ENCODE measurements around the gene HOXC4.
"Not testable (repeated sequence)": the region's sequence is repeated elsewhere in the genome, so short reads cannot be mapped to it uniquely, and the experiment has no call there.

HOXC4 gene

DNA sequence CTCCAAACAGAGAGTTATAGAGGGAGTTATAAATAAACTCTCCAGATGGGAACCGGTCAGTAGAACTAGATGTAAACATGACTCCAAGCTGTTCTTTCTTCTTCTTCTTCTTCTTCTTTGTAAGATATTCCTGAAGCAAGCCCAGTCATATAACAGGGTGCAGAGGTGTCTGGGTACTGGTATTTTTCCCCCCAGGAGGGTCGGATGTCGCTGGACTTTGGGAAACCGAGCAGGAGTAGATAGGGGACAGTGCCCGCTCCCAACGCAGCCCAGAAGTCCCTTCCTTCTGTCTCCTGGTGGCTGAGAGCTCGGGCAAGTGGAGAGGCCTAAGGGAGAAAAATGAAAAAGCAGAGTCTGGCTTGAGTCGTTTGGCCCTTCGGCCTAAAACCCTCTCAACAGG, 25.5 kb downstream of the HOXC4 start:
- intact Hi-C loops (cut with DNase I); DNase-seq: not testable (repeated sequence)

DNA sequence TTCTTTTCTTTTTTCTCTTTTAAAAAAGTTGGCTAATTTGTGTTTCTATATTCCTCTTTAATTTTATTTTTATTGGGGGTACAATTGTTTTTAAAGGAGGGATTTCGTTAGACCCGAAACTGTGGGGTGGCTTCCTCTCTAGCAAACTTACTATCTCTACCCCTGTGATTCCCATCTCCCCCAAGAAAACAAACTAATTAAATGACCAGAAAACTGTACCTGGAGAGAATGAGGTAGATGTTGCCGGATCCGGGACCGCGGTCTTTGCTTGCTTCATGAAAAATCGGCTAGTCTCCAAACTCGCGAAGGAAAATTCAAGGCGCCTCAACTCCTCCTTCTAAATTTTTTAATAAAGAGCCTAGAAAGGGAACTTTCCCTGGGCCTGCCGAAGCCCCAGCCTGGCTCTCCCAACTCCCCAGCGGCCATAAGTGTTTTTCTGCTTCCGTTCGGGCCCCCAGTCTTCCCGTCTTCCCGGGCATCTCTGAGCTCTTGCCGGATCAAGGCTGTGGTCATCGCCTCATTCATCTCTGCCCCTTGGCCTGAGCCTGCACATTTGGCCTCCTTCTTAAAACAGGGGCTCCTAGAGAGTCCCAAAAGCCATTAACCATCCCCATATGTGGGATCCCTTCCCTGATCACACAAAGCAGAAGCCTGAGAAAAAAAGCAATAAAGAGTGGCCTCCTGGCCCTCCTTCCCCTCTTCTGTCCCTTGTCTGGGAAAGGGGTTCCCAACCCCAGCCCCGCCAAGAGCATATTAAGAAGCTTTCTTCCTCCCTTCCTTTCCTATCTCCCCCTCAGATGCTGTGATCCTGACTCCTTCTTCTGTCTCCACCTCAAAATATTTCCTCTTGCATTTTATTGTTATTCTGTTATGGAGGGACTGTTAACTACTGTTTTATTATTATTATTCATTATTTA, 26.6 kb downstream of the HOXC4 start:
- DNase-seq; intact Hi-C loops (cut with DNase I): not testable (repeated sequence)

DNA sequence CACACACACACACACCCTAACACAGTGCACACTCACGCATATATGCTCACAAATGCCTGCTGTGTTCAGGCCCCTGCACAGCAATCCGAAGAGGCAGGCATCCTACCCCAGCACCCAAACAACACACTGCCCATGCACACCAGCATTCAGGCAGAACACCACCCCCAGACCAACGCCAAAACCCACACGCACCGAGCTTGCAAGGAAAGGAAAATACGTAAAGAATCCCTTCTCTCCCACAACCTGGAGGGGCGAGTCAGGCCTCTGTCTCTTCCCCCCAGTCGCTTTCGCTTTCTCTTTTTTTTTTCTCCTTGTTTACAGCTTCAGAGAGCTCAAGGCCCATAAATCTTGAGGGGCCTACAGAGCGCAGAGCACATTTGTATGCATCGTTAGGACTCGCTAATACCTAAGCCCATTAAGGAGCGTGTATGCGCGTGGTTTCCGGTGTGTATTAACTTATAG, 27.4 kb downstream of the HOXC4 start:
- intact Hi-C loops (cut with DNase I); DNase-seq: not testable (repeated sequence)

DNA sequence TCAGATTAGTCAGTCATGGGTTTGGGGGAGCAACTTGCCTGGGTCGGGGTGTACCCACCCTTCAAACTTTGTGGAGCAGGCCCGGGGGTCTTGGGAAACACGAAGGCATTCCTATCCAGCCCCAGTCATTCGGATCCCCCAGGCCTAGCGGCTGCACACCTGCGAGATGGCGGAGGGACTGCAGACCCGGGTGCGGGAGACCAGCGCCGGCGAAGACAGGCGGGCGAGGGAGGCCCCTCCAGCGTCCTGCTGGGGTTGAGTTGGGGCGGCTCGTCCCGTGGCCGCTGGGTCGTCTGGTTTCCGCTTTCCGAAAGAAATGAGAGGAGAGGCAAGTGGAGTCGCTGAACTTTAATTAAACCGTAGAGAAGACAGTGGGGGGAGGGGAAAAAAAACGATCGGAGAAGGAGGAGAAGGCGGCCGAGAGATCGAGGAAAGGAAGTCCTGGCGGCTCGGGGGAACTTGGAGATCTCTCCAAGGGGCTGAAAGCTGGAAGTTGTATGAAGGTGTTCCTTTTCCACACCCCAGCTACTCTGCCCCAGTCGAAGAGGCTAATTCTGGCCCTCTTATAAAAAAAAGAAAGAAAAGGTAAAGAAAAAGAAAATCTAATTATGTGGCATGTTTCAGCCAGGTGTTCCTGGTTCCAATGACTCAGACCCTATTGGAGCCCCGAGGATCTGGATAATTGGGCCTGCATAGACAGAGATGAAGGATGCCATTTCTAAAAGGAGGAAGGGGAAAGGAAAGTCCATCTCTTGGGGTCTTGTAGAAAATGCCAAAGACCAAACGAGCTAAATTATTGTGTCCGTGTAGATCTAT, 28.2 kb downstream of the HOXC4 start:
- DNase-seq; intact Hi-C loops (cut with DNase I): not testable (repeated sequence)

DNA sequence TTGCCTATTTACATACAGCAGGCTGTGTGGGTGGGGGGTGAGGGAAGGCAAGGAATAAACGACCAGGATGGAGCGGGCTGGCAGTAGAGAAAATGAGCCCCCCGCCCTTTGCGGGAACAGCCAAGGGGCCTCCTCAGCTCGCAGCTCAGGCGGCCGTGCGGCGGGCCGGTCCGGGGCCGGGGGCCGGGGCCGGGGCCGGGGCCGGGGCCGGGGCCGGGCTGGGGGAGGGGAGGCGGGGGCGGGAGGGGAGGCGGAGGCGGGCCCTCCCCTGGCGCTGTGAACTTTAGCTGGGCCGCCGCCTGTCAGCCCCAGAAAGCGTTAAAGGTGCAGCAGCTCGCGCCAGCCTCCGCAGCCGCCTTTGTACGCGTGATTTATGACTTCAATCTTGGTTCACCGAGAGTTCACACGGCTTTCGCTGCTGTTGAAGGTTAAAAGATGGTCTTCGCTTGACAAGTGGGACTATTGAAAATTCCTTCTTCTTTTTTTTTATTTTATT, 28.8 kb downstream of the HOXC4 start:
- no peak for DNase-seq
- intact Hi-C loops (cut with DNase I): no loop called here

DNA sequence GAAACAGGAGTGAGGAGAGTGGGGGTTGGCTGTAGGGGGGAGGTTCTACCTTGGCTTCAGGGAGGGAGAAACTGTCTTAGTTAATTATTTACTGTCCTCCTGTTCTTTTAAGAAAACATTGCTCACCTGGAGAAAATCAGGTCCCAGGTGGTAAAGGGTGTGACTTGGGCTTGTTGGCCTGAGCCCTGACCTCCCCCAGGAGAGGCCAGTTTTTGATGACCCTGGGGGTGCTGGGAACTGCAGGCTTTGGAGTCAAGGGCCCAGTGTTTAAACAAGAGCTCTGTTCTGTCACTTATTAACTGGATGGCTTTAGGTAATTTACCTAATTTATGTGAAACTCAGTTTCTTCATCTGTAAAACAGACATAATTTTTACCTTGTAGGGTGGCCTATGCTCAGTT, 34.4 kb downstream of the HOXC4 start:
- DNase-seq; intact Hi-C loops (cut with DNase I): not testable (repeated sequence)

DNA sequence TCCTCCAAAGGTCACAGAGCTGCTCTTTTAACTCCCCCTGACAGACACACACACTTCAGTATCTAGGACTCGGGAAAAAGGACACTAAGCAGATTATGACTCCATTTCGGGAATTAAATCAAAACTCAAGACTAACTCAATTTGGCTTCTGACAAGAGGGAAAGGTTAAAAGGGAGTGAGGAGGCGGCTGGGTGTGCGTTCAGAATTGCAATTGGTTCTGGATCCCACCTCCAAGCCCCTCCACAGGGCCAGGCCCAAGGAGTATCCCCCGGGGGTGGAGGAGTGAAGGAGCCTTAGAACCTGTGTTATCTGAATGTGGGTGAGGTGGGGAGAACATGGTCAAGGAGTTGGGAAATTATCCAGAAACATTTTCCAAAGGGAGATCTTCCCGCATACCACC, 35.8 kb downstream of the HOXC4 start:
- intact Hi-C loops (cut with DNase I); DNase-seq: not testable (repeated sequence)

DNA sequence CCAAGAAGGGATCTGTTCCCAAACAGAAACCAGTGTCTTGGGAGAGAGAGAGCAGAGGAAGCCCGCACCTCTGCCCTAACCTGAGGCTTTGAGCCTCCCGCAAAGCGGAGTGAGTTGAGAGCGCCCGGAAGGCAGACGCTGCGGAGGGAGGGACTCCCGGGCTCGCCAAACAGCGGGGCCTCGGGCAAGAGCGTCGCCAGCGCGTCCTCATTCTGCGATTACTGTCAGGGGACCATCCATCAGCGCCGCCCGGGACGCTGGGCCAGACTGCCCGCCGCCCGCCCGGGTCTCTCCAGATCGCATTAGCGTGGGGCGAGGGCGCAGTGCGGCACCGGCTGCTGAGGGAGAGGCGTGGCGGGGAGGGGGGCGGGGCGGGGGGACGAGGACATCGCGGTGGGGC, 36.7 kb downstream of the HOXC4 start:
- DNase-seq; intact Hi-C loops (cut with DNase I): not testable (repeated sequence)

DNA sequence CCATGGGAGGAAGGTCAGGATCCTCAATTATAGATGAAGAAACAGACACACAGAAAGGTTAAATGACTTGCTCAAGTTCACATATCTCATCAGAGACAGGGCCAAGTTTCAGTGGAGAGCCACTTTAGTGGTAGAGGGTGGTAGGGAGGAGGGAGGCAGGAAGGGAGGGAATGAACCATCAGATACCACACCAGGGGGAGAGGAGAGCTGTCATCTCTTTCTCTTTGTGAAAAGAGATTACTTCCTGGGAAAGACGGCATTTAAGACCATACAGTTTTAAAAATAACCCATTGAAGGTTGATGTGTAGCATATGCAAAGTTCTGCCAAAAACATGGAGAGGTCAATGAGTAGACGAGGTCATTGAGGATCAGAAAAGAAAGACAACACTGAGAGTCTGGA, 39.3 kb downstream of the HOXC4 start:
- intact Hi-C loops (cut with DNase I); DNase-seq: not testable (repeated sequence)

DNA sequence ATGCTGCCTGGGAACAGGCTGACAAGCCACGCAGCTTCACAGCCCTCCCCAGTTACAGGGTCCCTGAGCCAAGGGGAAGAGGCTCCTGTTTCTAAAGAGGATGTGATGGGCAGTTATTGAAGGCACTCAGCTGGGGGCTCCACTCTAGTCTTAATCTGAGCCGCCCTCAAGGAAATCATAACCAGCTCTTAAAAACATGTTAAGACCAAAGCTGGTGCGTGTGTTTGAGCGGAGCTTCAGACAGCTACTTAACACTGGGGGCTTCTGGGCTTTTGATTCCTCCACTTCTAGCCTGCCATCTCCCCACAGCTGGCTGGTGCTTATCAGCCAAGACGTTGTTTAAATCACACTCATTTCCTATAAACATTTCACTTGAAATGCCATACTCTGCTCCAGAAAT, 42.3 kb downstream of the HOXC4 start:
- DNase-seq; intact Hi-C loops (cut with DNase I): not testable (repeated sequence)

DNA sequence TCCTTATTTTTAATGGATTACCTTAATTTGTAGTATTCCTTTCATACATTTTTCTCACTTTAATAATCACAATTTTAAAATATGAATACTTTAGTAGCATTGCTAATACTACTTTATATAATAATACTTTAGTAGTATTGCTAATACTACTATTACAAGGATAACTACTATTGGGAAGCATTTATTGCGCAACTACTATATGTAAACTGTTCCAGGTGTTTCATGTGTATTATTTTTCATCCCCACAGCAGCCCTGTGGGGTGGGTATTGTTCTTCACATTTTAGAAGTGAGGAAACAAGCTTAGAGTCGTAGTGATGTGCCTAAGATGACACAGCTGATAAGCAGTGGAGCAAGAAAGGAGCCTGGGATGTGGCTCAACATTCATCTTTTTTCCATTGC, 45.0 kb downstream of the HOXC4 start:
- DNase-seq; intact Hi-C loops (cut with DNase I): not testable (repeated sequence)

DNA sequence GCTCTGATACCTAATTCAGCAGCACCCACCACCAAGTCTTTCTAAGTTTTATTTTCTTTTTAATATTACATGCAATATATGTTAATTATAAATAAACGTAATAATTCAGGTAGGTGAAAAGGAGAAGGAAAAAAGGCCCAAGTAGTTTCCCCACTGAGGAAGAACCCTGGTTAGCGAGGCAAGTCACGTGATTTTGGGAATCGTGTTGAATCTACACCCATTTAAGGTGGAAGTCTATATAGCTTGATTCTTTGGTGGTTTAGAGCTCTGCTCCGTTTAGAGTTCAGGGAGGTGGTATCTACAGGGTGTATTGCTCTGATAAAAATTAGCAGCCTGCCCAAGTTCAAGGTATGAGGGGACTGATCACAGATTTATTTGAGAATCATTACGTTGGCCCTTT, 47.0 kb downstream of the HOXC4 start:
- DNase-seq; intact Hi-C loops (cut with DNase I): not testable (repeated sequence)

DNA sequence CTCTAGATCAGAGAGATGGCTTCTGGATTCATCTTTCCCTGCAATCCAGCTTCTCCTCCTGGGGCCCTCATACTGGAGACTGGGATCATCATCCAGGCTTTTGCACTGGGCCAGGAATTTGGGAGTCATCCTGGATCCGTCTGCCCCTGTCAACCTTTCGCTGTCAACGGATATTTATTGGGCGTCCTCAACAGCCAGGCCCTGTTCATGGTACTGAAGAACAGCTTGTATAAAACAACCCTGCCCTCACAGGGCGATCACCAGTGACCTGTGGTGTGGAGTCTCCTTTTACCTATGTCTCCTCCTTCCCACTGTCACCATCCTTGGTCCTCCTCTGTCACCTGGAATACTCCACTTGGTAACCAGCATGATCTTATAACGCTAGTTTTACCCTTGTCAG, 48.6 kb downstream of the HOXC4 start:
- DNase-seq; intact Hi-C loops (cut with DNase I): not testable (repeated sequence)

DNA sequence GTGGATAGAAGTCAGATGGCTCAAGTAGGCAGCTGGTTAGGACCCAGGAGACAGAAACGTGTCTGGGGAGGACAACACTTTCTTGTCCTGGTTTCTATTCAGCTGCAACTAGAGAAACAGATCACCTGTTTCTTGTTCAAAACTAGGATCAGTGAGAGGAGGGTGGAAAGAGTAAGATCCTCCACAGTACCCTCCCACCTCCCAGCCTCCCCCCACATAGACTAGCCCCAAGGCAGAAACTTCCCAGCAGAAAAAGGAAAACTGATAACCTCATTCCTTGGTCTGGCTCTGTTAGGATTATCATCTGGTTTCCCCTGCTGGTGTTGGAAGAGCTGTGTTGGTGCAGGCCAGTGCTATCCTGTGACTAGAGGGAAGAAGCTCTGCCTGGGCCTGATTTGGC, 50.2 kb downstream of the HOXC4 start:
- intact Hi-C loops (cut with DNase I): not testable (repeated sequence)

More for the DNA sequence above, 50.2 kb downstream of the HOXC4 start:
- not testable (repeated sequence) for DNase-seq

Measured in posterior cingulate gyrus (tissue), 11 donors.